ENCODE measurements around the gene TVP23A. TPM values are rescaled to one million over a fixed set of nuclear protein-coding genes. Genes with fewer than 3 reads are reported as not detected.
A peak's percentile ranks its signal among the peaks of the same experiment; 100 is the strongest.

Gene TVP23A
- total and polyA plus RNA-seq, 5 experiments from 2014 or later, result 0.06 TPM; not detected in 4

DNA sequence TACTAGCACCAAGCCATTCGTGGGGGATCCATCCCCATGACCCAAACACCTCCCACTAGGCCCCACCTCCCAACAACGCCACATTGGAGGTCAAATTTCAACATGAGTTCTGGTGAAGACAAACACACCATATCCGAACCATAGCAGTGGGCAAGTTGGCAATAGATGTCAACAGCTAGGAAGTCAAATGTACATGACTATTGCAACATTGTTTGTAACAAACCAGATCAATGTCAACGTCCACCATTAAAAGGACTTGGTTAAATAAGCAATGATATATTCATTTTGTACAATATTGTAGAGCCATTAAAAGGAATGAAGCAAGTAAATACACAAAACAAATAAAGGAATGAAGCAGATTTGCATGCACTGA, 31.9 kb upstream of the TVP23A start:
- Mint-ChIP-seq H3K27me3 (peaks cover 7 to 28% (median 12%) of the 10 kb centered on the region in 5 donors), H3K9me3 (no peaks in the 10 kb centered on the region), H3K36me3 (peaks cover 0 to 2% (median 0%) of the 10 kb centered on the region in 3 donors), H3K27ac (no peak overlapping the region), H3K4me3 (no peak overlapping the region), H3K4me1 (peaks cover 3 to 26% (median 11%) of the 10 kb centered on the region in 4 donors)
- no peak for DNase-seq
- POLR2A ChIA-PET, result interaction anchor here (0.7 kb wide), 1 partner anchor 15 kb away, joined by 3 read pairs; no protein-coding TSS in a partner anchor
- no peak for ATAC-seq

- POLR2A ChIA-PET, result interaction anchor here (0.7 kb wide), 2 partner anchors 12 to 14 kb away, joined by 3 to 6 read pairs; no protein-coding TSS in a partner anchor
- no peak overlapping the region for H3K27ac Mint-ChIP-seq
Observed at GRCh38 chr16:10849736-10850477, 31.3 kb upstream of the TVP23A start.

GRCh38 chr16:10847176-10847575, 28.6 kb upstream of the TVP23A start:
- Mint-ChIP-seq H3K27ac (no peak overlapping the region), H3K27me3 (peaks cover 10 to 37% (median 13%) of the 10 kb centered on the region in 5 donors), H3K36me3 (peaks cover 0 to 7% (median 0%) of the 10 kb centered on the region in 3 donors), H3K4me1 (peaks cover 0 to 18% (median 2%) of the 10 kb centered on the region in 4 donors), H3K9me3 (no peaks in the 10 kb centered on the region), H3K4me3 (no peak overlapping the region)
- DNase-seq (no peak), ATAC-seq (no peak)
- POLR2A ChIA-PET, result interaction anchor here (0.6 kb wide), 1 partner anchor 26 kb away, joined by 3 read pairs; no protein-coding TSS in a partner anchor

More at GRCh38 chr16:10849736-10850477, 31.3 kb upstream of the TVP23A start:
- ATAC-seq (no peak), DNase-seq (no peak)
- H3K36me3 Mint-ChIP-seq, result peaks cover 0 to 7% (median 0%) of the 10 kb centered on the region in 3 donors
- no peak overlapping the region for H3K4me3 Mint-ChIP-seq
- peaks cover 3 to 26% (median 11%) of the 10 kb centered on the region in 4 donors for H3K4me1 Mint-ChIP-seq
- H3K27me3 Mint-ChIP-seq, result peaks cover 11 to 33% (median 13%) of the 10 kb centered on the region in 5 donors
- no peaks in the 10 kb centered on the region for H3K9me3 Mint-ChIP-seq

GRCh38 chr16:10846213-10846998, 27.8 kb upstream of the TVP23A start:
- POLR2A ChIA-PET, result no interaction called here

DNA sequence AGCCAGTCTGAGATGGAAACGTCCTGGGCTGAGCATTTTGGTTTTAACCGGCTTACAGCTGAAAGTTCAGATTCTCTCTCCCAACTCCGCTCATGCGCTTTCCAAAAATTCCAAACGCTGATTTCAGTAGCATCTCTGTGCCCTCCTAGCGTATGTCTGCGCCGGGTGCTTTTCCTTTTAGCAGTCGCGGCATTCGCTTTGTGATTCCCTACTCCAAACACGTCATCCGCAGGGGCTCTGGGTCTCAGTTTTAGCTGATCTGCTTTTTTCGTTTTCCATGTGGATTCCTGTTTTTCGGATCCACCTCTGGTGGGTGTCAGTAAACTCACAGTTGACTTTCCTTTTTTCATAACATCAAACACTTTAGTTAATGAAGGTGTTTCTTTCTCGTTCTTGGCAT, 22.1 kb upstream of the TVP23A start:
- no peak overlapping the region for H3K27ac Mint-ChIP-seq
- POLR2A ChIA-PET, result no interaction called here
- H3K27me3 Mint-ChIP-seq, result peaks cover 3 to 12% (median 9%) of the 10 kb centered on the region in 5 donors
- H3K4me3 Mint-ChIP-seq, result no peak overlapping the region
- H3K9me3 Mint-ChIP-seq, result peaks cover 0 to 6% (median 0%) of the 10 kb centered on the region in 9 donors
- DNase-seq (no peak), ATAC-seq (no peak)
- peaks cover 0 to 2% (median 0%) of the 10 kb centered on the region in 4 donors for H3K4me1 Mint-ChIP-seq
- peaks cover 0 to 7% (median 0%) of the 10 kb centered on the region in 3 donors for H3K36me3 Mint-ChIP-seq

More at GRCh38 chr16:10846213-10846998, 27.8 kb upstream of the TVP23A start:
- no peak overlapping the region for H3K4me3 Mint-ChIP-seq
- peaks cover 0 to 7% (median 0%) of the 10 kb centered on the region in 3 donors for H3K36me3 Mint-ChIP-seq
- DNase-seq (no peak), ATAC-seq (no peak)
- H3K27me3 Mint-ChIP-seq, result peaks cover 10 to 37% (median 13%) of the 10 kb centered on the region in 5 donors
- no peak overlapping the region for H3K27ac Mint-ChIP-seq
- H3K4me1 Mint-ChIP-seq, result peaks cover 0 to 14% (median 0%) of the 10 kb centered on the region in 4 donors
- H3K9me3 Mint-ChIP-seq, result no peaks in the 10 kb centered on the region

- H3K4me3 Mint-ChIP-seq, result no peak overlapping the region
- POLR2A ChIA-PET, result no interaction called here
- H3K36me3 Mint-ChIP-seq, result no peaks in the 10 kb centered on the region
- peaks cover 0 to 6% (median 0%) of the 10 kb centered on the region in 9 donors for H3K9me3 Mint-ChIP-seq
- H3K27me3 Mint-ChIP-seq, result peaks cover 0 to 6% (median 2%) of the 10 kb centered on the region in 5 donors
- no peak for DNase-seq
- H3K27ac Mint-ChIP-seq, result peak overlapping the region in 1 of 10 donors; percentile 11
- no peak for ATAC-seq
- H3K4me1 Mint-ChIP-seq, result peaks cover 0 to 2% (median under 1%) of the 10 kb centered on the region in 4 donors
Observed at GRCh38 chr16:10839279-10839666, 20.7 kb upstream of the TVP23A start.

GRCh38 chr16:10838621-10839278, 20.2 kb upstream of the TVP23A start:
- Mint-ChIP-seq H3K4me3 (no peak overlapping the region), H3K36me3 (no peaks in the 10 kb centered on the region), H3K4me1 (peaks cover 0 to 2% (median under 1%) of the 10 kb centered on the region in 4 donors), H3K9me3 (peaks cover 0 to 6% (median 0%) of the 10 kb centered on the region in 9 donors), H3K27ac (peak overlapping the region in 1 of 10 donors; percentile 11), H3K27me3 (peaks cover 0 to 10% (median 2%) of the 10 kb centered on the region in 5 donors)
- ATAC-seq (no peak), DNase-seq (no peak)
- POLR2A ChIA-PET, result interaction anchor here (0.6 kb wide), 1 partner anchor 11 kb away, joined by 6 read pairs; no protein-coding TSS in a partner anchor

- peaks cover 0 to 9% (median under 1%) of the 10 kb centered on the region in 4 donors for H3K4me1 Mint-ChIP-seq
- peaks cover 0 to 10% (median 2%) of the 10 kb centered on the region in 5 donors for H3K27me3 Mint-ChIP-seq
- ATAC-seq (no peak), DNase-seq (no peak)
- no peaks in the 10 kb centered on the region for H3K36me3 Mint-ChIP-seq
- H3K4me3 Mint-ChIP-seq, result no peak overlapping the region
- H3K27ac Mint-ChIP-seq, result no peak overlapping the region
- POLR2A ChIA-PET, result interaction anchor here (0.6 to 1.0 kb wide), 2 partner anchors 14 to 1753 kb away, joined by 3 to 6 read pairs; no protein-coding TSS in a partner anchor
- H3K9me3 Mint-ChIP-seq, result peaks cover 0 to 6% (median 0%) of the 10 kb centered on the region in 9 donors
Observed at GRCh38 chr16:10836174-10836853, 17.7 kb upstream of the TVP23A start.

GRCh38 chr16:10835281-10835931, 16.8 kb upstream of the TVP23A start:
- Mint-ChIP-seq H3K36me3 (no peaks in the 10 kb centered on the region), H3K27me3 (peaks cover 0 to 10% (median 0%) of the 10 kb centered on the region in 5 donors), H3K27ac (no peak overlapping the region), H3K4me1 (peaks cover 0 to 9% (median under 1%) of the 10 kb centered on the region in 4 donors), H3K4me3 (no peak overlapping the region), H3K9me3 (peaks cover 0 to 6% (median 0%) of the 10 kb centered on the region in 9 donors)
- no peak for DNase-seq
- no peak for ATAC-seq
- POLR2A ChIA-PET, result interaction anchor here (1.0 kb wide), 1 partner anchor 15 kb away, joined by 3 read pairs; no protein-coding TSS in a partner anchor

GRCh38 chr16:10834766-10835165, 16.2 kb upstream of the TVP23A start:
- peaks cover 0 to 10% (median 0%) of the 10 kb centered on the region in 5 donors for H3K27me3 Mint-ChIP-seq
- H3K4me3 Mint-ChIP-seq, result no peak overlapping the region
- POLR2A ChIA-PET, result no interaction called here
- no peaks in the 10 kb centered on the region for H3K36me3 Mint-ChIP-seq
- DNase-seq (no peak), ATAC-seq (no peak)
- H3K9me3 Mint-ChIP-seq, result peaks cover 0 to 6% (median 0%) of the 10 kb centered on the region in 9 donors
- H3K4me1 Mint-ChIP-seq, result peaks cover 0 to 9% (median under 1%) of the 10 kb centered on the region in 4 donors
- H3K27ac Mint-ChIP-seq, result no peak overlapping the region

DNA sequence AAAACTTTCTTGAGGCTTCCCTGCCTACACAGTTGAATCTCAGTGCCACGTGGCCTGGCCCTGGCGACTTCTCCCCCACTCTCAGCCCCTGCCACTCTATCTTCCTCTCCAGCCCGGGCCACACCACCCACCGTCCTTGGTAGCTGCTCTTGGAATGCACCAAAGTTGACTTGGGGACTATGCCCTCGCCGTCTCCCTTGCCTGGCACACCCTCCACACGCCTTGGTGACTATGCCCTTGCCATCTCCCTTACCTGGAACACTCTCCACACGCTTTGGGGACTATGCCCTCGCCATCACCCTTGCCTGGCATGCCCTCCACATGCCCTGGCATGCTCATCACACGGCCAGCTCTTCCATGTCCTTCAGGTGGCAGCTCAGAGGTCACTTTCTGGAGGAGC, 15.5 kb upstream of the TVP23A start:
- ATAC-seq (no peak), DNase-seq (no peak)
- peaks cover 0 to 6% (median 0%) of the 10 kb centered on the region in 9 donors for H3K9me3 Mint-ChIP-seq
- H3K27ac Mint-ChIP-seq, result no peak overlapping the region
- H3K36me3 Mint-ChIP-seq, result no peaks in the 10 kb centered on the region
- POLR2A ChIA-PET, result interaction anchor here (0.6 kb wide), 1 partner anchor 303 kb away, joined by 6 read pairs; no protein-coding TSS in a partner anchor
- H3K27me3 Mint-ChIP-seq, result peaks cover 0 to 10% (median 0%) of the 10 kb centered on the region in 5 donors
- H3K4me3 Mint-ChIP-seq, result no peak overlapping the region
- H3K4me1 Mint-ChIP-seq, result peaks cover 0 to 12% (median under 1%) of the 10 kb centered on the region in 4 donors

All from naive thymus-derived CD8-positive, alpha-beta T cell (primary cell).